Measurements from ENCODE around the gene ZSCAN25.
A peak's percentile ranks its signal among the peaks of the same experiment; 100 is the strongest.

Gene ZSCAN25

GRCh38 chr7:99674995-99675742 is 58.4 kb downstream of the ZSCAN25 start:
- Histone ChIP-seq H3K9ac (ENCODE audit: low read length) (no peak overlapping the region), H3K9me3 (ENCODE audit: control insufficient read depth, insufficient read depth, low read depth, low read length) (no peaks in the 10 kb centered on the region), H3K4me1 (ENCODE audit: control insufficient read depth, insufficient read depth, low read length) (peaks cover 8% of the 10 kb centered on the region; the same call in 1 of the 2 replicates), H3K36me3 (ENCODE audit: control insufficient read depth, insufficient read depth, low read length) (no peaks in the 10 kb centered on the region), H3K27me3 (ENCODE audit: control insufficient read depth, insufficient read depth, low read length) (no peaks in the 10 kb centered on the region), H3K27ac (ENCODE audit: low read depth, low read length) (no peak overlapping the region), H3K4me3 (ENCODE audit: low read depth, low read length) (no peak overlapping the region)

- no peaks in the 10 kb centered on the region for H3K36me3 ChIP-seq (ENCODE audit: control insufficient read depth, insufficient read depth, low read length)
- H3K9ac ChIP-seq (ENCODE audit: low read length): no peak overlapping the region
- no peaks in the 10 kb centered on the region for H3K27me3 ChIP-seq (ENCODE audit: control insufficient read depth, insufficient read depth, low read length)
- H3K4me3 ChIP-seq (ENCODE audit: low read depth, low read length): no peak overlapping the region
- H3K9me3 ChIP-seq (ENCODE audit: control insufficient read depth, insufficient read depth, low read depth, low read length): 0 out of 2 replicates have a peak, but pooled peaks cover 3% of the 10 kb centered on the region
- no peak overlapping the region for H3K27ac ChIP-seq (ENCODE audit: low read depth, low read length)
- peaks cover 8% of the 10 kb centered on the region; the same call in 1 of the 2 replicates for H3K4me1 ChIP-seq (ENCODE audit: control insufficient read depth, insufficient read depth, low read length)
Measured at GRCh38 chr7:99677013-99677647, 60.4 kb downstream of the ZSCAN25 start.

GRCh38 chr7:99677648-99678045 is 60.9 kb downstream of the ZSCAN25 start:
- no peak overlapping the region for H3K27ac ChIP-seq (ENCODE audit: low read depth, low read length)
- peaks cover 8% of the 10 kb centered on the region; the same call in 1 of the 2 replicates for H3K4me1 ChIP-seq (ENCODE audit: control insufficient read depth, insufficient read depth, low read length)
- H3K9ac ChIP-seq (ENCODE audit: low read length): no peak overlapping the region
- H3K27me3 ChIP-seq (ENCODE audit: control insufficient read depth, insufficient read depth, low read length): no peaks in the 10 kb centered on the region
- H3K36me3 ChIP-seq (ENCODE audit: control insufficient read depth, insufficient read depth, low read length): no peaks in the 10 kb centered on the region
- peaks cover 3% of the 10 kb centered on the region; the same call in 1 of the 2 replicates for H3K9me3 ChIP-seq (ENCODE audit: control insufficient read depth, insufficient read depth, low read depth, low read length)
- no peak overlapping the region for H3K4me3 ChIP-seq (ENCODE audit: low read depth, low read length)

- peak overlapping the region; percentile 23; the same call in 1 of the 2 replicates for H3K4me3 ChIP-seq (ENCODE audit: low read depth, low read length)
- H3K4me1 ChIP-seq (ENCODE audit: control insufficient read depth, insufficient read depth, low read length): peaks cover 8% of the 10 kb centered on the region; the same call in 1 of the 2 replicates
- no peak overlapping the region for H3K27ac ChIP-seq (ENCODE audit: low read depth, low read length)
- no peaks in the 10 kb centered on the region for H3K36me3 ChIP-seq (ENCODE audit: control insufficient read depth, insufficient read depth, low read length)
- H3K27me3 ChIP-seq (ENCODE audit: control insufficient read depth, insufficient read depth, low read length): no peaks in the 10 kb centered on the region
- peaks cover 9% of the 10 kb centered on the region; the same call in 1 of the 2 replicates for H3K9me3 ChIP-seq (ENCODE audit: control insufficient read depth, insufficient read depth, low read depth, low read length)
- H3K9ac ChIP-seq (ENCODE audit: low read length): no peak overlapping the region
Measured at GRCh38 chr7:99679032-99679399, 62.3 kb downstream of the ZSCAN25 start.

GRCh38 chr7:99679400-99680191 is 62.9 kb downstream of the ZSCAN25 start, which contains the start of gene CYP3A5:
CYP3A5 (minus strand) TSS chr7:99679996; CDS start chr7:99679896, 100 bp downstream.
- peak within 1 kb of the TSS; percentile 23; the same call in 1 of the 2 replicates for H3K4me3 ChIP-seq (ENCODE audit: low read depth, low read length)
- no peak within 1 kb of the TSS for H3K27ac ChIP-seq (ENCODE audit: low read depth, low read length)

More at GRCh38 chr7:99679400-99680191, 62.9 kb downstream of the ZSCAN25 start, which contains the start of gene CYP3A5:
- no peaks in the 10 kb centered on the region for H3K27me3 ChIP-seq (ENCODE audit: control insufficient read depth, insufficient read depth, low read length)
- peaks cover 9% of the 10 kb centered on the region; the same call in 1 of the 2 replicates for H3K9me3 ChIP-seq (ENCODE audit: control insufficient read depth, insufficient read depth, low read depth, low read length)
- H3K9ac ChIP-seq (ENCODE audit: low read length): no peak within 1 kb of the TSS
- peaks cover 8% of the 10 kb centered on the region; the same call in 1 of the 2 replicates for H3K4me1 ChIP-seq (ENCODE audit: control insufficient read depth, insufficient read depth, low read length)
- H3K36me3 ChIP-seq (ENCODE audit: control insufficient read depth, insufficient read depth, low read length): no peaks in the 10 kb centered on the region

Data from HUES6 (cell line).